ENCODE results near the gene KLK8. TPM values are rescaled to one million over a fixed set of nuclear protein-coding genes. Genes with fewer than 3 reads are reported as not detected.

Gene KLK8
- total and polyA plus RNA-seq, 2 of the 13 experiments (the other 11 are each of a cell fraction or from before 2014, with no cell fraction given) = not detected

DNA sequence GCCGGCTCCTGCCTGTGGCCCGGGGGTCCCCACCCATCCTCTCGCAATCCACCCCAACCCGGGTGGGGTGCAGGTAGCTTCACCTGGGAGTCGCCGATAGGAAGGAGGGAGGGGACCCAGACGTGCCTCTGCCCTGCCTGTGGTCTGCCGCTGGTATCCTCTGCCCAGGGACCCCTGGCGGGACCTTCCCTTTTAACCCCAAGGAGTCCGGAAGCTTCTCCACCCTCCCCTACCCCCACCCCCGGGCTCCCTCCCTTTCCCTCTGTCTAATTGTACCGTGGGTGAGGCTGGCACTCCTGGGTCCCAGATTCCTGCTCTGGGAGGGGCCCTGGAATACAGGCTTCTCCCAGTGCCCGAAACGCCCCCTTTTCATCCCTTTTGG, 18.1 kb upstream of the KLK8 start, which contains the start of gene KLK10:
KLK10 (minus strand) TSS at position 166 of the 382 bp plus-strand sequence. CDS start 579 bp downstream, outside the sequence.
- no peaks in the 10 kb centered on the region for H4K20me1 ChIP-seq (ENCODE audit: insufficient read depth, low read length)
- H3K36me3 ChIP-seq (replicated peaks in 1 of 2; ENCODE audit: control insufficient read depth in 1 of 2, insufficient read depth in 2 of 2, low read length in 2 of 2) = no peaks in the 10 kb centered on the region
- POLR2A ChIA-PET = no interaction called here
- no TSS peak for BruUV-seq (replicated peaks)
- peak within 1 kb of the TSS in 2 of 3 experiments; percentile 10 to 50; a peak in 2 of 6 replicates for H3K4me3 ChIP-seq (replicated peaks in 1 of 3; ENCODE audit: insufficient read depth in 1 of 3, low read depth in 2 of 3, low read length in 3 of 3)
- intact Hi-C loops (cut with micrococcal nuclease; ENCODE audit: unreplicated experiment) (loop anchor here (10.0 kb wide), 1 partner anchor 85 kb away; no protein-coding TSS in a partner anchor), in situ Hi-C loops (cut with HindIII; ENCODE audit: extremely low pct_ligation_motif_present, low pct_unique_long_range_greater_than_20kb) (loop anchor here (5.0 kb wide), 2 partner anchors 73 to 87 kb away; no protein-coding TSS in a partner anchor)
- no peak for TF ChIP-seq NR3C1 (CRISPR knock-in tag; IDR thresholded peaks at IDR 0.05)
- TF ChIP-seq ZNF543 (CRISPR knock-in tag; IDR thresholded peaks at IDR 0.05) = no peak
- no peak for TF ChIP-seq ZBTB20 (CRISPR knock-in tag; IDR thresholded peaks at IDR 0.05; ENCODE audit: borderline replicate concordance, low read depth)
- no peak for TF ChIP-seq GZF1 (CRISPR knock-in tag; IDR thresholded peaks at IDR 0.05)
- no peak for TF ChIP-seq NCOA1 (CRISPR knock-in tag; IDR thresholded peaks at IDR 0.05)
- no peak for TF ChIP-seq POLR2A (IDR thresholded peaks at IDR 0.05; ENCODE audit: insufficient read depth in 1 of 2, low read depth in 2 of 2, low read length in 2 of 2)
- TF ChIP-seq ZNF616 (CRISPR knock-in tag; IDR thresholded peaks at IDR 0.05; ENCODE audit: low read depth) = no peak
- TF ChIP-seq KLF16 (CRISPR knock-in tag; IDR thresholded peaks at IDR 0.05) = no peak
- TF ChIP-seq NKX3-1 (CRISPR knock-in tag; IDR thresholded peaks at IDR 0.05) = no peak
- no peak for TF ChIP-seq NFYB (CRISPR knock-in tag; IDR thresholded peaks at IDR 0.05)
- TF ChIP-seq, protein P1, sequence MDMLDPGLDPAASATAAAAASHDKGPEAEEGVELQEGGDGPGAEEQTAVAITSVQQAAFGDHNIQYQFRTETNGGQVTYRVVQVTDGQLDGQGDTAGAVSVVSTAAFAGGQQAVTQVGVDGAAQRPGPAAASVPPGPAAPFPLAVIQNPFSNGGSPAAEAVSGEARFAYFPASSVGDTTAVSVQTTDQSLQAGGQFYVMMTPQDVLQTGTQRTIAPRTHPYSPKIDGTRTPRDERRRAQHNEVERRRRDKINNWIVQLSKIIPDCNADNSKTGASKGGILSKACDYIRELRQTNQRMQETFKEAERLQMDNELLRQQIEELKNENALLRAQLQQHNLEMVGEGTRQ (IDR thresholded peaks at IDR 0.05; ENCODE audit: low read depth, low read length) = no peak
- TF ChIP-seq, protein P1 (CRISPR knock-in tag; IDR thresholded peaks at IDR 0.05; ENCODE audit: borderline replicate concordance) = no peak
- TF ChIP-seq, protein P2, sequence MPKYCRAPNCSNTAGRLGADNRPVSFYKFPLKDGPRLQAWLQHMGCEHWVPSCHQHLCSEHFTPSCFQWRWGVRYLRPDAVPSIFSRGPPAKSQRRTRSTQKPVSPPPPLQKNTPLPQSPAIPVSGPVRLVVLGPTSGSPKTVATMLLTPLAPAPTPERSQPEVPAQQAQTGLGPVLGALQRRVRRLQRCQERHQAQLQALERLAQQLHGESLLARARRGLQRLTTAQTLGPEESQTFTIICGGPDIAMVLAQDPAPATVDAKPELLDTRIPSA (CRISPR knock-in tag; IDR thresholded peaks at IDR 0.05; ENCODE audit: borderline replicate concordance) = no peak
- no peak for TF ChIP-seq MAF1 (CRISPR knock-in tag; IDR thresholded peaks at IDR 0.05; ENCODE audit: borderline replicate concordance)
- TF ChIP-seq KMT2A (CRISPR knock-in tag; IDR thresholded peaks at IDR 0.05) = no peak
- DNase-seq (ENCODE audit: low spot score) = no peak
- no peak within 1 kb of the TSS for H3K27ac ChIP-seq (ENCODE audit: extremely low read length, insufficient read depth, low read length)
- H3K9me3 ChIP-seq (ENCODE audit: low read length) = no peaks in the 10 kb centered on the region
- H3K9ac ChIP-seq (ENCODE audit: insufficient read depth, low read depth, low read length) = no peak within 1 kb of the TSS
- H2AFZ ChIP-seq (ENCODE audit: low read length) = no peak within 1 kb of the TSS
- FAIRE-seq = no peak
- CTCF ChIA-PET (ENCODE audit: low intra/inter-chr PET ratio, low total read pairs) = no interaction called here
- ATAC-seq = no peak
- H3K4me2 ChIP-seq (ENCODE audit: low read depth, low read length) = peak within 1 kb of the TSS; percentile 39; the same call in 1 of the 2 replicates
- 0 out of 2 replicates have a peak, but pooled peaks cover 4% of the 10 kb centered on the region for H3K4me1 ChIP-seq (ENCODE audit: insufficient read depth, low read length)
- 7% methylated on average over 6 of the region's 14 CpGs for WGBS (ENCODE audit: low lambda C conversion rate)
- peaks cover 5 to 41% of the 10 kb centered on the region in 2 experiments; a peak in 4 of 5 replicates for H3K27me3 ChIP-seq (ENCODE audit: control insufficient read depth in 1 of 2, insufficient read depth in 2 of 2, low read length in 2 of 2)
- no peaks in the 10 kb centered on the region for H3K79me2 ChIP-seq (ENCODE audit: insufficient read depth, low read length)

All from HepG2 (cell line).